ENCODE results near the gene PCNX2.

GRCh38 chr1:232968965-232969364, 326.6 kb downstream of the PCNX2 start:
- TF ChIP-seq, protein P1, sequence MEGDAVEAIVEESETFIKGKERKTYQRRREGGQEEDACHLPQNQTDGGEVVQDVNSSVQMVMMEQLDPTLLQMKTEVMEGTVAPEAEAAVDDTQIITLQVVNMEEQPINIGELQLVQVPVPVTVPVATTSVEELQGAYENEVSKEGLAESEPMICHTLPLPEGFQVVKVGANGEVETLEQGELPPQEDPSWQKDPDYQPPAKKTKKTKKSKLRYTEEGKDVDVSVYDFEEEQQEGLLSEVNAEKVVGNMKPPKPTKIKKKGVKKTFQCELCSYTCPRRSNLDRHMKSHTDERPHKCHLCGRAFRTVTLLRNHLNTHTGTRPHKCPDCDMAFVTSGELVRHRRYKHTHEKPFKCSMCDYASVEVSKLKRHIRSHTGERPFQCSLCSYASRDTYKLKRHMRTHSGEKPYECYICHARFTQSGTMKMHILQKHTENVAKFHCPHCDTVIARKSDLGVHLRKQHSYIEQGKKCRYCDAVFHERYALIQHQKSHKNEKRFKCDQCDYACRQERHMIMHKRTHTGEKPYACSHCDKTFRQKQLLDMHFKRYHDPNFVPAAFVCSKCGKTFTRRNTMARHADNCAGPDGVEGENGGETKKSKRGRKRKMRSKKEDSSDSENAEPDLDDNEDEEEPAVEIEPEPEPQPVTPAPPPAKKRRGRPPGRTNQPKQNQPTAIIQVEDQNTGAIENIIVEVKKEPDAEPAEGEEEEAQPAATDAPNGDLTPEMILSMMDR (conservative IDR thresholded peaks at IDR 0.05; ENCODE audit: low read length): no peak
- no peak for TF ChIP-seq EZH2phosphoT487 (IDR thresholded peaks at IDR 0.05; ENCODE audit: borderline replicate concordance)

Data from Loucy (cell line).